Peyer's patch (tissue), 4 donors: ENCODE results near the gene DAZAP1.

Source experiments
- POLR2A ChIP-seq, 2 donors: fragments of 450-650 bp; IDR thresholded peaks; one replicate each; pipeline ENCODE4 v1.5.1; 2017; ENCODE audit warnings: antibody characterized with exemption in 2 of 2, mild to moderate bottlenecking in 2 of 2, moderate library complexity in 2 of 2
- TF ChIP-seq, protein P1 (sequence below), 6 experiments: fragments of 450-650 bp in 4 of 6; fragments of 200-600 bp in 2 of 6; sonication (generic) in 1 of 6; IDR thresholded peaks; one replicate each; pipeline ENCODE4 v1.5.1; 2017 to 2019; ENCODE audit warnings: antibody characterized with exemption in 6 of 6, mild to moderate bottlenecking in 3 of 6, moderate library complexity in 1 of 6

DNA sequence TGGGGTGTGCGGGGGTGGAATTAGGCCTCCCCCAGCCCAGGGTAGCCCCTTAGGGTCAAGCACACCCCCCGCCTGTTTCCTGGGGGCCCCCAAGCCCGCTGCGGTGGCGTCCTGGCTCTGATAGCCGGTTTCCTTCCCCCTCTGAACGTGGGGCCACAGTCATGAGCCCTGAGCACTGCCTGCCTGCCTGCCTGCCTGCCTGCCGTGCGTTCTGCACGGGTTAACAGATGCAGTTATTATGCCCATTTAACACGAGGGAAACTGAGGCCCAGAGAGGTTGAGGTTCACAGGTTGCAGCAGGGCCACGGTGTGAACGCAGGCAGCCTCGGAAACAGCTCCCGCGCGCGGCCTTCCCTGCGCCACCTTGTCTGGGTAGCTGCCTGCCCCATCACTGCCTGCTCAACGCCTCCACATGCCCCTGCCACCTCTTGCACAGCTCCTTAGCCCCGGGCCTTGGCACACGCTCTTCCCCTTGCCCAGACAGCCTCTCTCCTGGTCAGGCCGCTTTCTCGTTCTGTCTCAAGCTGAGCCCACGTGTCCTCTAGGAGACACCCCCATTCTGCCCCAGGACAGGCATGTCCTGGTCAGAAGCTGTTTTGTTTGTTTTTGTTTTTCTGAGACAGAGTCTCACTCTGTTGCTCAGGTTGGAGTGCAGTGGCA is 4.8 kb upstream of the DAZAP1 start:
- TF ChIP-seq POLR2A (IDR thresholded peaks at IDR 0.05): no peak
- TF ChIP-seq, protein P1, sequence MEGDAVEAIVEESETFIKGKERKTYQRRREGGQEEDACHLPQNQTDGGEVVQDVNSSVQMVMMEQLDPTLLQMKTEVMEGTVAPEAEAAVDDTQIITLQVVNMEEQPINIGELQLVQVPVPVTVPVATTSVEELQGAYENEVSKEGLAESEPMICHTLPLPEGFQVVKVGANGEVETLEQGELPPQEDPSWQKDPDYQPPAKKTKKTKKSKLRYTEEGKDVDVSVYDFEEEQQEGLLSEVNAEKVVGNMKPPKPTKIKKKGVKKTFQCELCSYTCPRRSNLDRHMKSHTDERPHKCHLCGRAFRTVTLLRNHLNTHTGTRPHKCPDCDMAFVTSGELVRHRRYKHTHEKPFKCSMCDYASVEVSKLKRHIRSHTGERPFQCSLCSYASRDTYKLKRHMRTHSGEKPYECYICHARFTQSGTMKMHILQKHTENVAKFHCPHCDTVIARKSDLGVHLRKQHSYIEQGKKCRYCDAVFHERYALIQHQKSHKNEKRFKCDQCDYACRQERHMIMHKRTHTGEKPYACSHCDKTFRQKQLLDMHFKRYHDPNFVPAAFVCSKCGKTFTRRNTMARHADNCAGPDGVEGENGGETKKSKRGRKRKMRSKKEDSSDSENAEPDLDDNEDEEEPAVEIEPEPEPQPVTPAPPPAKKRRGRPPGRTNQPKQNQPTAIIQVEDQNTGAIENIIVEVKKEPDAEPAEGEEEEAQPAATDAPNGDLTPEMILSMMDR (IDR thresholded peaks at IDR 0.05): no peak
